ENCODE data around the gene MRNIP.

The MRNIP gene

GRCh38 chr5:179832039-179832745, 26.4 kb downstream of the MRNIP start:
- TF ChIP-seq ZNF274 (IDR thresholded peaks at IDR 0.05; ENCODE audit: low read depth, low read length) (no peak), SUZ12 (IDR thresholded peaks at IDR 0.05; ENCODE audit: extremely low read depth, insufficient read depth, insufficient read length) (no peak), YY1 (IDR thresholded peaks at IDR 0.05; ENCODE audit: insufficient read depth, insufficient read length) (no peak)
- Histone ChIP-seq H3K4me1 (ENCODE audit: insufficient read depth, insufficient read length) (peaks cover 8% of the 10 kb centered on the region), H3K4me3 (ENCODE audit: insufficient read length, low read depth) (no peak overlapping the region), H3K27me3 (ENCODE audit: insufficient read depth, insufficient read length) (no peaks in the 10 kb centered on the region), H3K9ac (ENCODE audit: insufficient read length, low read depth) (no peak overlapping the region), H3K9me3 (ENCODE audit: insufficient read depth, low read length) (0 out of 2 replicates have a peak, but pooled peaks cover 9% of the 10 kb centered on the region), H3K36me3 (ENCODE audit: insufficient read depth, insufficient read length, low read length) (peaks cover 75% of the 10 kb centered on the region)
- no peak for DNase-seq (ENCODE audit: low read depth, low spot score)

- H3K4me1 ChIP-seq (ENCODE audit: insufficient read depth, insufficient read length) = peaks cover 5% of the 10 kb centered on the region
- 0 out of 2 replicates have a peak, but pooled peaks cover 9% of the 10 kb centered on the region for H3K9me3 ChIP-seq (ENCODE audit: insufficient read depth, low read length)
- peaks cover 70% of the 10 kb centered on the region for H3K36me3 ChIP-seq (ENCODE audit: insufficient read depth, insufficient read length, low read length)
- DNase-seq (ENCODE audit: low read depth, low spot score) = no peak
- H3K4me3 ChIP-seq (ENCODE audit: insufficient read length, low read depth) = no peak overlapping the region
- no peak overlapping the region for H3K9ac ChIP-seq (ENCODE audit: insufficient read length, low read depth)
- TF ChIP-seq SUZ12 (IDR thresholded peaks at IDR 0.05; ENCODE audit: extremely low read depth, insufficient read depth, insufficient read length) = no peak
- no peak for TF ChIP-seq ZNF274 (IDR thresholded peaks at IDR 0.05; ENCODE audit: low read depth, low read length)
- TF ChIP-seq YY1 (IDR thresholded peaks at IDR 0.05; ENCODE audit: insufficient read depth, insufficient read length) = no peak
- H3K27me3 ChIP-seq (ENCODE audit: insufficient read depth, insufficient read length) = no peaks in the 10 kb centered on the region
Measured at GRCh38 chr5:179830818-179831468, 27.7 kb downstream of the MRNIP start.

GRCh38 chr5:179829732-179830435, 28.7 kb downstream of the MRNIP start:
- Histone ChIP-seq H3K4me1 (ENCODE audit: insufficient read depth, insufficient read length) (peaks cover 9% of the 10 kb centered on the region), H3K4me3 (ENCODE audit: insufficient read length, low read depth) (no peak overlapping the region), H3K9ac (ENCODE audit: insufficient read length, low read depth) (no peak overlapping the region), H3K9me3 (ENCODE audit: insufficient read depth, low read length) (0 out of 2 replicates have a peak, but pooled peaks cover 9% of the 10 kb centered on the region), H3K36me3 (ENCODE audit: insufficient read depth, insufficient read length, low read length) (peaks cover 79% of the 10 kb centered on the region), H3K27me3 (ENCODE audit: insufficient read depth, insufficient read length) (no peaks in the 10 kb centered on the region)
- TF ChIP-seq SUZ12 (IDR thresholded peaks at IDR 0.05; ENCODE audit: extremely low read depth, insufficient read depth, insufficient read length) (no peak), YY1 (IDR thresholded peaks at IDR 0.05; ENCODE audit: insufficient read depth, insufficient read length) (no peak), ZNF274 (IDR thresholded peaks at IDR 0.05; ENCODE audit: low read depth, low read length) (no peak)
- DNase-seq (ENCODE audit: low read depth, low spot score) = no peak

GRCh38 chr5:179828756-179829421, 29.7 kb downstream of the MRNIP start:
- TF ChIP-seq ZNF274 (IDR thresholded peaks at IDR 0.05; ENCODE audit: low read depth, low read length) = no peak
- TF ChIP-seq YY1 (IDR thresholded peaks at IDR 0.05; ENCODE audit: insufficient read depth, insufficient read length) = no peak
- no peak for TF ChIP-seq SUZ12 (IDR thresholded peaks at IDR 0.05; ENCODE audit: extremely low read depth, insufficient read depth, insufficient read length)
- Histone ChIP-seq H3K9me3 (ENCODE audit: insufficient read depth, low read length) (0 out of 2 replicates have a peak, but pooled peaks cover 9% of the 10 kb centered on the region), H3K9ac (ENCODE audit: insufficient read length, low read depth) (no peak overlapping the region), H3K4me1 (ENCODE audit: insufficient read depth, insufficient read length) (peaks cover 12% of the 10 kb centered on the region), H3K4me3 (ENCODE audit: insufficient read length, low read depth) (no peak overlapping the region), H3K27me3 (ENCODE audit: insufficient read depth, insufficient read length) (no peaks in the 10 kb centered on the region), H3K36me3 (ENCODE audit: insufficient read depth, insufficient read length, low read length) (peaks cover 85% of the 10 kb centered on the region)
- no peak for DNase-seq (ENCODE audit: low read depth, low spot score)

- DNase-seq (ENCODE audit: low read depth, low spot score) = no peak
- peaks cover 85% of the 10 kb centered on the region for H3K36me3 ChIP-seq (ENCODE audit: insufficient read depth, insufficient read length, low read length)
- H3K9me3 ChIP-seq (ENCODE audit: insufficient read depth, low read length) = 0 out of 2 replicates have a peak, but pooled peaks cover 9% of the 10 kb centered on the region
- no peaks in the 10 kb centered on the region for H3K27me3 ChIP-seq (ENCODE audit: insufficient read depth, insufficient read length)
- peaks cover 18% of the 10 kb centered on the region for H3K4me1 ChIP-seq (ENCODE audit: insufficient read depth, insufficient read length)
- no peak overlapping the region for H3K4me3 ChIP-seq (ENCODE audit: insufficient read length, low read depth)
- TF ChIP-seq YY1 (IDR thresholded peaks at IDR 0.05; ENCODE audit: insufficient read depth, insufficient read length) (no peak), ZNF274 (IDR thresholded peaks at IDR 0.05; ENCODE audit: low read depth, low read length) (no peak), SUZ12 (IDR thresholded peaks at IDR 0.05; ENCODE audit: extremely low read depth, insufficient read depth, insufficient read length) (no peak)
- H3K9ac ChIP-seq (ENCODE audit: insufficient read length, low read depth) = peak overlapping the region; percentile 21
Measured at GRCh38 chr5:179827680-179828079, 30.9 kb downstream of the MRNIP start.

GRCh38 chr5:179825655-179826182, 32.9 kb downstream of the MRNIP start:
- Histone ChIP-seq H3K27me3 (ENCODE audit: insufficient read depth, insufficient read length) (no peaks in the 10 kb centered on the region), H3K4me1 (ENCODE audit: insufficient read depth, insufficient read length) (peaks cover 18% of the 10 kb centered on the region), H3K4me3 (ENCODE audit: insufficient read length, low read depth) (no peak overlapping the region), H3K36me3 (ENCODE audit: insufficient read depth, insufficient read length, low read length) (peaks cover 77% of the 10 kb centered on the region), H3K9me3 (ENCODE audit: insufficient read depth, low read length) (0 out of 2 replicates have a peak, but pooled peaks cover 9% of the 10 kb centered on the region), H3K9ac (ENCODE audit: insufficient read length, low read depth) (no peak overlapping the region)
- no peak for DNase-seq (ENCODE audit: low read depth, low spot score)
- no peak for TF ChIP-seq ZNF274 (IDR thresholded peaks at IDR 0.05; ENCODE audit: low read depth, low read length)
